Measurements from ENCODE around the gene BTN3A1.
A peak's percentile ranks its signal among the peaks of the same experiment; 100 is the strongest.

BTN3A1 gene

DNA sequence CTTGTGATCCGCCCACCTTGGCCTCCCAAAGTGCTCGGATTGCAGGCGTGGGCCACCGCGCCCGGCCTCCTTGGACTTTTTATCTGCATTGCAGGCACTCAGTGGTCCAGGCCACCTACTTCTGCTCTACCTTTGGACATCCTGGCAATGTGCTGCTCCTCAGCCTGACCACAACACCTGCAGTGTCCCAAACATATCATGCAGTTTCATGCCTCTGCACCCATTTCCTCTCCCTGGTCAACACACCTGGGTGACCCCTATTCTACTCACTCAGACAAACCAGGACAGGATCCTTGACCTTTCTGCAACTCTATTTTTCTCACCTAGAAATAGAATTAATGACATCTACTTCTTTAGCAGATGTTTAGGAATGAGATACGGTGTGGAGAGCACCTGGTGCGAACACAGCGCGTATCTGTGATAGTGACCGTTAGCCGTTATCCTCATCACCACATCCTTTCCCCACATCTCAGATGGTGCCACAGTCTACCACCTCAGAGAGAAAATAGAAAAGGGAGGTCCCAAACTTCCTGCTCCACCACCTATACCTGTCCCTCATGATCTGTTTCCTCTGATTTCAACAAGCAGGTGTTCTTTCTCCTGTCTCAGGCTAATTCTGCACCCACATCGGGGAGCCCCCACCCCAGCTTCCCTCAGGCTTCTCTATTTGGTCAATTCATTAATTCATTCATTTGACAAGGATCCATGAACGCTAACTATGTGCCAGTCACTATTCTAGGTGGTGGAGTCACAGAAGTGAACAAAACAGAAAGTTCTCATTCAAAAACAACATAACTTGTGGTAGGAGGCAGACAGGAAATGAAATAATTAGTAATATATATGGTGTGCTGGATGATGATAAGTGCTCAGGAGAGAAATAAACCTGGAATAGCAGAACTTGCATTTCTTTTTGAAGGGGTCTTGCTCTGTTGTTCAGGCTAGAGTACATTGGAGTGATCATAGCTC is 41.3 kb upstream of the BTN3A1 start:
- no peak overlapping the region for H3K27ac ChIP-seq
- TF ChIP-seq, protein P1, sequence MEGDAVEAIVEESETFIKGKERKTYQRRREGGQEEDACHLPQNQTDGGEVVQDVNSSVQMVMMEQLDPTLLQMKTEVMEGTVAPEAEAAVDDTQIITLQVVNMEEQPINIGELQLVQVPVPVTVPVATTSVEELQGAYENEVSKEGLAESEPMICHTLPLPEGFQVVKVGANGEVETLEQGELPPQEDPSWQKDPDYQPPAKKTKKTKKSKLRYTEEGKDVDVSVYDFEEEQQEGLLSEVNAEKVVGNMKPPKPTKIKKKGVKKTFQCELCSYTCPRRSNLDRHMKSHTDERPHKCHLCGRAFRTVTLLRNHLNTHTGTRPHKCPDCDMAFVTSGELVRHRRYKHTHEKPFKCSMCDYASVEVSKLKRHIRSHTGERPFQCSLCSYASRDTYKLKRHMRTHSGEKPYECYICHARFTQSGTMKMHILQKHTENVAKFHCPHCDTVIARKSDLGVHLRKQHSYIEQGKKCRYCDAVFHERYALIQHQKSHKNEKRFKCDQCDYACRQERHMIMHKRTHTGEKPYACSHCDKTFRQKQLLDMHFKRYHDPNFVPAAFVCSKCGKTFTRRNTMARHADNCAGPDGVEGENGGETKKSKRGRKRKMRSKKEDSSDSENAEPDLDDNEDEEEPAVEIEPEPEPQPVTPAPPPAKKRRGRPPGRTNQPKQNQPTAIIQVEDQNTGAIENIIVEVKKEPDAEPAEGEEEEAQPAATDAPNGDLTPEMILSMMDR (IDR thresholded peaks at IDR 0.05), result no peak

DNA sequence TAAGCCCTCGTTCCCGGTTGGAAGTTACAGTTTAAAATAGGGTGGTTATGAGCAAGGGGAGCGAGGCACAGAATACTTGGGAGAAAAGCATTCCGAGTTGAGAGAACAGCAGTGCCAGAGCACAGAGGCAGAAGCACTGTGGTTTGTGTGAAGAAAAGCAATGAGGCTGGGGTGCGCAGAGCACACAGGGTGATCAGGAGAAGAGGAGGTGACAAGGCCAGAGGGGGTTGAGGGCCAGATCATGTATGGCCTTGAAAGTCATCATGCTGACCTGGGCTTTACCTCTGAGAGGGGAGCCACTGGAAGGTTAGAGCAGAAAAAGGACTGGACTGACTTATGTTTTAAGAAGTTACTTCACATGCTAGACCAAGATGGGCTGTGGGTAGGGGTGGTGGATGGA is 40.5 kb upstream of the BTN3A1 start:
- TF ChIP-seq, protein P1 (IDR thresholded peaks at IDR 0.05), result no peak
- Histone ChIP-seq H3K27ac (no peak overlapping the region), H3K4me3 (no peak overlapping the region)
- peak; percentile 17 for DNase-seq (ENCODE audit: low spot score)

More for the DNA sequence above, 41.3 kb upstream of the BTN3A1 start:
- no peak overlapping the region for H3K4me3 ChIP-seq
- DNase-seq (ENCODE audit: low spot score), result peak; percentile 31

GRCh38 chr6:26362093-26362835 is 39.8 kb upstream of the BTN3A1 start:
- TF ChIP-seq, protein P1 (IDR thresholded peaks at IDR 0.05), result no peak
- peak; percentile 14 for DNase-seq (ENCODE audit: low spot score)
- no peak overlapping the region for H3K4me3 ChIP-seq
- no peak overlapping the region for H3K27ac ChIP-seq

DNA sequence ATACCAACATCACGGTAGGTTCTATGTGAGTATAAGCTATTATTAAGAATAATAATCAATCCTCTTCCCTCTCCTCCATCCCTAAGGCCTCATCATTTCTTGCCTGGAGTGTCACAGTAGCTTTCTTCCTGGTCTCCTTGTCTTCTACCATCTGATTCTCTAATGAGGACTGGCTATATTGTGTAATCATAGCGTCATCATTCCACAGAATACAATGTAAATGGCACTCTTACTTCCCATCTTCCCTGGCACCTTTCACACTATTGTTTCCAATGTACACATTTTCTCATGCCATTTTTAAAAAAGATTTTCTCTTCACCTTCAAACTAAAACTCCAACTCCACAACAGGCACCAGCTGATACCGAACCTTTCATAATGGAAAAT is 39.2 kb upstream of the BTN3A1 start:
- no peak for DNase-seq (ENCODE audit: low spot score)
- Histone ChIP-seq H3K27ac (no peak overlapping the region), H3K4me3 (no peak overlapping the region)
- TF ChIP-seq, protein P1 (IDR thresholded peaks at IDR 0.05), result no peak

GRCh38 chr6:26363882-26364701 is 38.0 kb upstream of the BTN3A1 start:
- TF ChIP-seq, protein P1 (IDR thresholded peaks at IDR 0.05), result no peak
- DNase-seq (ENCODE audit: low spot score), result no peak
- peak overlapping the region; percentile 85 for H3K4me3 ChIP-seq
- peak overlapping the region; percentile 69 to 90 for H3K27ac ChIP-seq

- Histone ChIP-seq H3K4me3 (peak overlapping the region; percentile 85), H3K27ac (peak overlapping the region; percentile 69 to 90)
- TF ChIP-seq, protein P1 (IDR thresholded peaks at IDR 0.05), result no peak
- DNase-seq (ENCODE audit: low spot score), result no peak
These were observed 36.5 kb upstream of the BTN3A1 start for GRCh38 chr6:26365633-26365995.

Measured in coronary artery (tissue), 2 donors.